ENCODE results near the gene ASB15. TPM values are rescaled to one million over a fixed set of nuclear protein-coding genes. Genes with fewer than 3 reads are reported as not detected.

The ASB15 gene
- total RNA-seq, 1 donor from 2014 or later, result not detected

DNA sequence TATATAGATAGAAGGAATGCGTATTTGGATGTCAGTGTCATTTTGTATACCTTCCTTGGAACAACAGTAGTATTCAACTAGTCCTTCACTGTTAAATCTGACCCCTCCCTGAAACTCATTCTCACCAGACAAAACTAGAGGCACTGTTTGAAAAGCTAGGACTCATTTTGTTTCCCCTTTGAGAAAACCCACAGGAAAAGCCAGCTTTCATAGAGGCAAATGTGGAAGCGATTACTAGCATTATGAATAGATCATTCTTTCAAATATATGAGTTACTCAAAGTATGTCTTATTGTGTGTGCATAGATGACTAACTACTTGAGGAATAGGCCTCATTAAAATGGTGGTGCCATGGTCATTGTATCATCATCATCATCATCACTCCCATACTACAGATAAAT is 1.9 kb upstream of the ASB15 start:
- DNase-seq (ENCODE audit: low read depth), result no peak
- H3K27me3 ChIP-seq (ENCODE audit: control insufficient read depth, insufficient read depth, low read length), result no peaks in the 10 kb centered on the region
- H3K36me3 ChIP-seq (ENCODE audit: control insufficient read depth, insufficient read depth, low read length), result no peaks in the 10 kb centered on the region
- TF ChIP-seq CTCF (IDR thresholded peaks at IDR 0.05; ENCODE audit: insufficient read depth, low read length, poor library complexity, severe bottlenecking), result no peak
- no peak overlapping the region for H3K4me3 ChIP-seq (ENCODE audit: low read depth, low read length)

DNA sequence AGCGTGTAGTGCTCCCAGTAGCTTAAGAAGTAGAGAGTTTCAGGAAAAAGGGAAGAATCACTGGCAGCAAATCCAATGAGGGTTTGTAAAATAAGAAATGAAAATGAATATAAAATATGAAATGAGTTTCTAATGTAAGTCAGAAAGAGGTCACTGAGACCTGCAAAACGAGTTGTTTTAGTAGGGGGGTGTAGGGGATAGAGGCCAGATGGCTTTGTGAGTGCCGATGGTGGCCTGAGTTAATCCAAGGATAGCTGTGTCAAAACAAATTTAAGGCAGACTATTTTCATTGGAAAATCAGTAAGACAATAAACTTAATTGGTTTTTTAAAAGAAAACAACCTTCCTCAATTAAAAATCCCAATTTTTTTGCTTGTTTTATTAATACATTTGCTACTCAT is 745 bp upstream of the ASB15 start:
- TF ChIP-seq CTCF (IDR thresholded peaks at IDR 0.05; ENCODE audit: insufficient read depth, low read length, poor library complexity, severe bottlenecking), result no peak

GRCh38 chr7:123602648-123603047 is 1.0 kb downstream of the ASB15 start:
- H3K36me3 ChIP-seq (ENCODE audit: control insufficient read depth, insufficient read depth, low read length), result no peaks in the 10 kb centered on the region
- H3K4me3 ChIP-seq (ENCODE audit: low read depth, low read length), result no peak overlapping the region
- H3K27me3 ChIP-seq (ENCODE audit: control insufficient read depth, insufficient read depth, low read length), result no peaks in the 10 kb centered on the region
- no peak for DNase-seq (ENCODE audit: low read depth)
- no peak for TF ChIP-seq CTCF (IDR thresholded peaks at IDR 0.05; ENCODE audit: insufficient read depth, low read length, poor library complexity, severe bottlenecking)

More for the DNA sequence above, 745 bp upstream of the ASB15 start:
- DNase-seq (ENCODE audit: low read depth), result no peak
- H3K36me3 ChIP-seq (ENCODE audit: control insufficient read depth, insufficient read depth, low read length), result no peaks in the 10 kb centered on the region
- H3K4me3 ChIP-seq (ENCODE audit: low read depth, low read length), result no peak overlapping the region
- no peaks in the 10 kb centered on the region for H3K27me3 ChIP-seq (ENCODE audit: control insufficient read depth, insufficient read depth, low read length)

DNA sequence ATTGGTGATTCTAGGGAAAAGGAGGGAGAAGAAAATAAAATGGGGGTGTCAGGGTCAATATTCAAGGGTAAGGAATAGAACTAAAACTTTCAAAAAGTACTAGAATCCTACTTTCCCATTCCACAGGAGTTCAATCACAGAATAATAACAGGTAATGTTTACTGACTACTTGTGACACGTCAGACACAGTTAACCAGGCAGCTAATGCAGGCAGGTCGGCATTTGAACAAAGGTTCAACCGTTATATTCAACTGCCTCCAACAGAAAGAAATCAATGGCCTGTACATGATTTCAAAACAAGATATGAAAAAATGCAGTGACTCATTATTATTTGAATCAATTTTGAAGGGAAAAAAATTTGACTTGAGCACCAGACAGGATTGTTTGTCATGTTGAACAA is 3.1 kb downstream of the ASB15 start:
- Histone ChIP-seq H3K4me3 (ENCODE audit: low read depth, low read length) (no peak overlapping the region), H3K27me3 (ENCODE audit: control insufficient read depth, insufficient read depth, low read length) (no peaks in the 10 kb centered on the region), H3K36me3 (ENCODE audit: control insufficient read depth, insufficient read depth, low read length) (no peaks in the 10 kb centered on the region)
- no peak for DNase-seq (ENCODE audit: low read depth)
- no peak for TF ChIP-seq CTCF (IDR thresholded peaks at IDR 0.05; ENCODE audit: insufficient read depth, low read length, poor library complexity, severe bottlenecking)

DNA sequence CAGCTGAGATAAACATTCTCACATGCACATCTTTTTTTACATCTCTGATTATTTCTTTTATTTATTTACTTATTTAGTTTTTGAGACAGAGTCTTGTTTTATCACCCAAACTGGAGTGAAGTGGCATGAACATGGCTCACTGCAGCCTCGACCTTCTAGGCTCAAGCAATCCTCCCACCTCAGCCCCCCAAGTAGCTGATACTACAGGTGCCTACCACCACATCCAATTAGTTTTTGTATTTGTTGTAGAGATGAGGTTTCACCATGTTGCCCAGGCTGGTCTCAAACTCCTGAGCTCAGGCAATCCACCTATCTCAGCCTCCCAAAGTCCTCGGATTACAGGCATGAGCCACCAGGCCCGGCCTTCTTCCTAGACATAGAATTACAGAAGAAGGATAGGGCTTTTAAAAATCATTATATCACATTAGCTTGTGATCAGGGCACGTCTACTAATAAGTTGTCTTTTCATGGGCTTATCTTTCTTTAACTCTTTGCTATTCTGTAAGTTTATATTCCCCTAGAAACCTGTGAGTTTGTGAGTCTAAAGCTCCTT is 5.9 kb downstream of the ASB15 start:
- Histone ChIP-seq H3K4me3 (ENCODE audit: low read depth, low read length) (no peak overlapping the region), H3K36me3 (ENCODE audit: control insufficient read depth, insufficient read depth, low read length) (no peaks in the 10 kb centered on the region), H3K27me3 (ENCODE audit: control insufficient read depth, insufficient read depth, low read length) (no peaks in the 10 kb centered on the region)
- no peak for DNase-seq (ENCODE audit: low read depth)
- no peak for TF ChIP-seq CTCF (IDR thresholded peaks at IDR 0.05; ENCODE audit: insufficient read depth, low read length, poor library complexity, severe bottlenecking)

Data from kidney epithelial cell (primary cell).